SH-SY5Y (cell line): ENCODE results near the gene CARD16.

Experiments
- GATA2 ChIP-seq: IDR thresholded peaks from 2 replicates; pipeline ENCODE4 v1.6.1; 2011; ENCODE audit warnings: mild to moderate bottlenecking, low read depth, low read length
- GATA3 ChIP-seq: IDR thresholded peaks from 2 replicates; pipeline ENCODE4 v1.6.1; 2011; ENCODE audit warnings: low read depth, mild to moderate bottlenecking, low read length, moderate library complexity

GRCh38 chr11:105022527-105022926 is 22.6 kb downstream of the CARD16 start:
- TF ChIP-seq GATA3 (no peak), GATA2 (no peak)
